GM12874 (cell line): ENCODE data around the gene ZSCAN10.
A peak's percentile ranks its signal among the peaks of the same experiment; 100 is the strongest.

ENCODE experiments used
- CTCF ChIP-seq: IDR thresholded peaks from 2 replicates; pipeline ENCODE4 v1.5.1; 2011; ENCODE audit warnings: low read depth, mild to moderate bottlenecking, control low read depth, low read length, moderate library complexity; ENCODE audit not compliant: insufficient read depth

ZSCAN10 gene

GRCh38 chr16:3138823-3139426 is 39.8 kb upstream of the ZSCAN10 start:
- no peak for TF ChIP-seq CTCF

- no peak for TF ChIP-seq CTCF
Observed at GRCh38 chr16:3138342-3138741, 39.2 kb upstream of the ZSCAN10 start.

GRCh38 chr16:3137267-3137666 is 38.2 kb upstream of the ZSCAN10 start:
- TF ChIP-seq CTCF: no peak

- TF ChIP-seq CTCF: no peak
Observed at GRCh38 chr16:3135126-3135715, 36.1 kb upstream of the ZSCAN10 start.

GRCh38 chr16:3134338-3135125 is 35.4 kb upstream of the ZSCAN10 start, which contains the start of gene ZNF213:
Gene ZNF213, plus strand, starts transcription at chr16:3135029. Its CDS starts 2,252 bp downstream, at chr16:3137281.
- no peak for TF ChIP-seq CTCF

- no peak for TF ChIP-seq CTCF
Observed at GRCh38 chr16:3133844-3134243, 34.8 kb upstream of the ZSCAN10 start.

GRCh38 chr16:3131755-3132377 is 32.8 kb upstream of the ZSCAN10 start:
- TF ChIP-seq CTCF: peak; percentile 77
